Stimulated activated CD4-positive, alpha-beta T cell treated with anti-CD3 and anti-CD28 coated beads, Interleukin-15, amount 100 ng/mL, for 48 hours (primary cell): ENCODE data around the gene ANKRD33.

ENCODE experiments used
- DNase-seq, 2 donors: peaks; one replicate each; pipeline ENCODE4 v3.0.0-alpha.2; 2020; ENCODE audit warnings: low read depth in 2 of 2

ANKRD33 gene

GRCh38 chr12:51887476-51888315, at the start of gene ANKRD33:
ANKRD33 (plus strand) TSS chr12:51888103; CDS start chr12:51888187, 84 bp downstream.
- no peak for DNase-seq

DNA sequence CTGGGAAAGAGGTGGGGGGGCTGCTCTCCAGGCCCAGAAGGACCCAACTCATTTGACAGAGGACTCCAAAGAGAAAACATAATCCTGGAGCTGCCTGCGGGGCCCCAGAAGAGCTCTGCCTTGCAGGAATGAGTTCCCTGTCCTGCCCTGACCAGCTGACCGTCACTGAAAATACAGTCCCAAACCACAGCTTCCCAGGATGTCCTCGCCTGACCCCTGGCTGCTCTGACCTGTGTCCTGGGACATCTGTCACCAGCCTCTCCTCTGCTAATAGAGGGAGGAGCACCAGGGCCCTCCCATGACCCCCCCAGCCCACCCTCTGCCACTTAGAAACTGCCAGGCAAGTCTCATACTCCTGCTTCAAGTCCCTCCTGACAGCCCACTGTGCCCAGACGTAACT, 49.1 kb upstream of the ANKRD33 start:
- no peak for DNase-seq

GRCh38 chr12:51839310-51839947, 48.5 kb upstream of the ANKRD33 start:
- no peak for DNase-seq

DNA sequence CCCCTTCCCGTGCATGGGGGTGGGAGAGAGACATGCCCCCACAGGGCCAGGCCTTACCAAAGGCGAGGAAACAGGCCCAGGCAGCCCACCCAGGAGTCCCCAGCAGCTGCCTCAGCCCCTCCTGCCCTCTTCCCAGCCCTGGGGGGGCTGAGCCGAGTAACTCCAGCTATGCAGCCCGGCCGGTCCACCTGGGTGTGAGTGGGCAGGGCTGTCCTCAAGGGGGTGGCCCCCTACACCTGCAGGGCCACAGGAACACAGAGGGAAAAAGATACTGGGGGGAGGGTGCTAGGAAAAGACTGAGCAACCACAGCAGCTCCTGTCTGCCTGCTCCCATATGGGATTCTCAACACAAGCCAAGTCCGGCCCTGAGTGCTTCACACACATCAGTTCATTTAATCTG, 46.9 kb upstream of the ANKRD33 start:
- DNase-seq = no peak

GRCh38 chr12:51841727-51842126, 46.2 kb upstream of the ANKRD33 start:
- no peak for DNase-seq

DNA sequence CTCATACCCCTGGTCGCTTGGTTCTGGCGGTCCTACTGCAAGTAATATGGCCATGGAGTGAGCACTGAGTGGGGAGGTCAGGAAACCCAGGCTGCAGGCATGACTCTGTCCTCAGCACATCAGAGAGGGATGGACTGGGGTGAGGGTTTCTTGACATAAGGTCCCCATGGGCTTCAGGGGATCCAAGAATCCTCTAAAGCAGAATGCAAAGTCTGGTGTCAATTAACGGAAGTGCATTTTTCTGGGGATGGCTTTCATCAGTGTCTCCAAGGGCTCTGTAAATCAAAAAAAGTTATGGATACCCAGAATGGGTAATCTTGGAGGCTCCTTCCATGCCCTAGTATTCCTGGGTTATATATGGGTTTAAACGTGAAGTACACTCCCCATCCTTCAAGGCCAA, 43.0 kb upstream of the ANKRD33 start:
- DNase-seq = no peak

GRCh38 chr12:51845482-51845881, 42.4 kb upstream of the ANKRD33 start:
- no peak for DNase-seq

- no peak for DNase-seq
These were observed 41.6 kb upstream of the ANKRD33 start for GRCh38 chr12:51846271-51846691.

- DNase-seq = peak in 1 of 2 donors; percentile 39
These were observed 40.8 kb upstream of the ANKRD33 start for GRCh38 chr12:51846911-51847642.

DNA sequence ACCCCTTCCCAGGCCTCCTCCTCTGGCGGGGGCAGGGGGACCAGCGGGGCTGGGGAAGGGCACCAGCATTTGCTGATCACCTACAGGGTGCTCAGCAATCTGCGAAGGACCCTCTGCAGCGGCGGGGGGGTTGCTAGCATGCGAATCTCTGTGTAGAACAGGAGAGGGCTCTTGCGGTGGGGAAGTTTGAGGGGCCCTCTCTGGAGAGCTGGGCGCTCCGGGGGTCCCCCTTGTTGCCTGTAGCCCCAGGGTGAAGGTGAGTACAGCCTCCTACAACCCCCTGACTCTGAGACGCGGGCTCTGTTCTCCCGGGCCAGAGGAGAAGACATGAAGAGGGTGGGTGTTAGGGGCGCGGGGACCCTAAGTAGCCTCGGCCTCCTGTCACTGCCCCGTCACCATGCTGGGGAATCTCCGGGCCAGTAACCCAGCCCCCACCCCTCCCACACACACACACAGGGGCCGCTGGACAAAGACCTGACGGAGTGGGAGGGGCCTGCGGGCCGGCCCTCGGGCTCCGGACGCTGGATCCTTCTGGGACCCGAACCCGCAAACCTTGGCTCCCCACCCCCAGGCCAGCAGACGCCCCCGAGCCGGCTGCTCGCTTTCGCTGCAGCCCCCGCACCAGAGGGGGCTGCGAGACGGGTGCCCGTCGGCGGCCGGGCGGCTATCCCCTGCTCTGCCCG, 40.1 kb upstream of the ANKRD33 start:
- DNase-seq = no peak

GRCh38 chr12:51848326-51848727, 39.6 kb upstream of the ANKRD33 start, which contains the start of gene FIGNL2:
FIGNL2 (minus strand) TSS chr12:51848718; CDS start chr12:51822413, 26,305 bp downstream.
- no peak for DNase-seq

DNA sequence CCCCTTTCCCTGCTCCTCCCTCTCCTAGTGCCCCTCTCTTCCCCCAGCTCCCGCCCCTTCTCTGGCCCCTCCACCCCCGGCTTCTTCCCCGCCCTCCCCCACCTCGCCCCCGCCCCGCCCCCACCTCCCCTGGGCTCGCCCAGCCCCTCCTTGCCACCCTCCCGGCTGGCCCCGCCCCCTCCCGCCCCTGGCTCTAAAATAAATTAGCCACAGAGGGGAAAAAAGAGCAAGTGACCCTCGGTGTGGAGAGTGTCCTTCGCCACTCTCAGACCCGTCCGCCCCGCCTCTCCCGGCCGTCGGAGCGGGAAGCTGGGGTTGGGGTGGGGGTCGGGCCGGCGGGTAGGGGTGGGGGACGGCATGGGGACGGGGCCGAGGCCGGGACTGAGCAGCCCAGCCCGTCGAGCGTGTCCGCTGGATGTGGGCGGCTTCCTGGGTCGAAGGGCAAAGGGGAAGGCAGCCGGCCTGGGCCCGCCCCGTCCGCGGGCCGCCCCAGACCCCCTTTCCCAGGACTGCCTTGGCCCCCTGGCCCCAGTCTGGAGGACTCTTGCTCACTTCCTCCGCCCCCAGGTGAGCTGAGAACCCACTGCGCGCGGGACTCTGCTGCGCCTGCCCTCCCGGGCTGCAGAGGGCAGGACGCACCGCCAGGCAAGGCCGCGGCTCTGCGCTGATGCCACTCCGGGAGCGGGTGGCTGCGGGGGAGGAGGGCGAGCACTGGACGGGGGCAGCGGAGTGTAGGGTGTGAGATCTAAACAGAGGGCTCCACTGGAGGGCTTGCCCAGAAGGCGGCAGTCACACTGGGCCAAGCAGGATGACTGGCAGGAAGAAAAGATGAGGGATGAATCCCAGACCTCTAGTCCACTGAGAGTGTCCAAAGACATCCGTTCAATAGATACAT, 38.8 kb upstream of the ANKRD33 start:
- no peak for DNase-seq

DNA sequence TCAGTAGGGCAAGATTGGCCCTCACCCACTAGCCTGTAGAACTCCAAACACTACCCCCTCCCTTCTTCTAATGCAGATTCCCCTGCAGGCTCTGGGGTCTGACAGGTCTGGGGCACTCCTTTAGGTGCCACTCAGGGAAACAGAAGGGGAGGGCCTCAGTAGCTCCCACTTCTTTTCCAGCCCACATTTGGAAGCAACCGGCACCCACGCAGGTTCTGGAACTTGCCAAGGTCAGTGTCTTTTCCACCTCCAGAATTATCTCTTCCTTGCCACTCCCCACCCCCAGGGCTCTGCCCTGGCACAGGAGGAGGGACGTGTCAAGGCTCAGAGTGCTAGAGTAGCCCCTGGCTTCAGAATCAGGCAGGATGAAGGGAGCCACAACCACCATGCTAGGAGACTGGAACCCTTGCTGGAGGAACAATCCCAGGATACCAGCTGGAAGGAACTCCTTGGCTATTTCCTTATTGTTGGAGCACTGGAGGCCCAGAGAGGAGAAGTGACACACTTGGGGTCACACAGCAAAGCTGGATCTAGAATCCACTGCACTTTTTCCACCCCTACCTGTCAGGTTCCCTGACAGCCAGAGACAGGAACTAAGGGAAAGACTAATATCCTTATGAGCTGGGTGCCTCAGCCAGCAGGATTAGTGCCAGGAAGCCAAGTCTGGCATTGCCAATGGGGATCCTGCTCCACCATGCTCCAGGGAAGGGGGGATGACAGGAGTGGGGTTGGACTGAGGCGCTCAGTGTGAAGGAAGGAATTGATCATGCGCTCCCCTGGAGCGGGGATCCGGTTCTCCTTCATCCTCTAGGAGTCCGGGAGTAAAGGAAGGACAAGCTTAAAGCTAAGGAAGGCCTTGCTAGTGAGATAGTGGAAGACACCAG, 37.6 kb upstream of the ANKRD33 start:
- no peak for DNase-seq

DNA sequence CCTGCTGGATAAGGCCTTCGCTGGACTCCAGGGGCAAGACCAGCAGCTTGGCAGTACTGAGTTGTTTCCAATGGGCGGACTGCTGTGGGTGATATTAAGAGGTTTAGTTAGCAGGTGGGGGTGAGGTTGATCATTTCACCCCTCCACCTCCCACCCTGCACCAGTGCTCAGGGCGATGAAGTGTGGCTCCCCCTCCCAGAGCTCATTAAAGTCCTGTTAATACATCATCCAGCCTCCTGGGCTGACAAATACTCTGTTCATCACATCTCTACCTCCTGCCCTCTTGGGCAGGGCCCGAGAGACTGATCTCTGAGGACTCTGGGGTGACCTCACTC, 37.0 kb upstream of the ANKRD33 start:
- no peak for DNase-seq

DNA sequence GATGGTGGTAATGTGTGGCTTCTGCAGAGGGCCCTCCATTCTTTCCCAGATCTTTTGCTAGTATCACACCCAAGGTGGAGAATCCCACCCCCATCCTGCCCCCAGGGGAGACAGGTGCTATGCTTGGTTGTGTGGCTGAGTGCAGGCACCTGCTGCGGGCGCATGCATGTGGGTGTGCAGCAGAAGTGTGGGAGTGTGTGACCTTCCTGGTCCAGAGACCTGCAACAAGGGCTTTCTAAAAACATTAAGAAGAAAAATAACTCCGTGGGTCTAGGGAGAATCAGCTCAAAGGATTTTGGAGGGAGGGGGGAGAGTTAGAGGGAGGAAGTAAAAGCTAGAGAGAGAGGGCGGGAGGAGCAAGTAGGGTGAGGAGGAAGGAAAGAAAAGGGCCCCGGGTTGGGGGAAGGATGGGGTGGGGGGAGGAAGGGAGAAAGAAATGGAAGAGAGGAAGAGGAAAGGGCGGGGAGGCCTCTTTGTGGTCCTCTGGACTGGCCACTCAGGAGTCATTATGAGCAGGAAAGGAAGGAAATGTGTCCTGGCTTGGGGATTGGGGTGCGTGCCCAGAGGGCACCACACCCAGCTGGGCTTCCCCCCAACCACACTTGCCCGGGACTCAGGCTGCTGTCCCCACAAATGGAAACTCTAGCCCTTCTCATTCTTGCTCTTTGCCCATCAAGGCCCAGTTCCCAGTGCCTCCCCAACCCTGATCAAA, 36.3 kb upstream of the ANKRD33 start:
- DNase-seq = no peak

DNA sequence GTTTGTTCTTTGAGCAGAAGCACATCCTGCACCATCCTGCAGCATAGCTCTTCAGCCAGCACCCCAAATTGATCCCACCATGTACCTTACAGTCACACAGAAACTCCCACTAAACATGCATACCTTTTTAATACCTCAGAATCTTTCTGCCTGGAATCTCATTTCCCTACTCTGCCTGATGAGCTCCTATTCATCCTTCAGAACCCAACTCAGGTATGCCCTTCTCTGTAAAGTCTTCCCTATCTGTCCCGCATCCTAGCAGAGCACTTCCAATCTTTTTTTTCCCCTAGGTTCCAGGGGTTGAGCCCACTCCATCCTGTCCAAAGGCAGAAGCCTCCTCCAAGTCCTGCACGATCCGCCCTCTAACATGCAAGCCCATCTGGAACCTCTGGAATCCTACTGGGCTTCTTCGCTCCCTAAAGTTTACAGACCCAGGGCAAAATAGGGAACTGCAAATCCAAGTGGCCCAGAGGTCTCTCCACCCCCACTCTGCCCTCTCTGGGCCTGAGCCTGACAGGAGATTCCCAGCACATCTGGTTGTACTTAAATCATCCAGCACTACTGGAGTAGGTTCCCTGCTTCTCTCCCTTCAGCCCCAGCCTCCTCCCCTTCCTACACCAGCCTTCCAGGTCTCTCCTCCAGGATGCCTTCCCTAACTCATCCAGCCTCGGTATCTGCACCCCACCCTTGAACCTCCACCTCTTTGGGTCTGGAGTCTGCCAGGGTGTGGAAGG, 35.3 kb upstream of the ANKRD33 start:
- no peak for DNase-seq

DNA sequence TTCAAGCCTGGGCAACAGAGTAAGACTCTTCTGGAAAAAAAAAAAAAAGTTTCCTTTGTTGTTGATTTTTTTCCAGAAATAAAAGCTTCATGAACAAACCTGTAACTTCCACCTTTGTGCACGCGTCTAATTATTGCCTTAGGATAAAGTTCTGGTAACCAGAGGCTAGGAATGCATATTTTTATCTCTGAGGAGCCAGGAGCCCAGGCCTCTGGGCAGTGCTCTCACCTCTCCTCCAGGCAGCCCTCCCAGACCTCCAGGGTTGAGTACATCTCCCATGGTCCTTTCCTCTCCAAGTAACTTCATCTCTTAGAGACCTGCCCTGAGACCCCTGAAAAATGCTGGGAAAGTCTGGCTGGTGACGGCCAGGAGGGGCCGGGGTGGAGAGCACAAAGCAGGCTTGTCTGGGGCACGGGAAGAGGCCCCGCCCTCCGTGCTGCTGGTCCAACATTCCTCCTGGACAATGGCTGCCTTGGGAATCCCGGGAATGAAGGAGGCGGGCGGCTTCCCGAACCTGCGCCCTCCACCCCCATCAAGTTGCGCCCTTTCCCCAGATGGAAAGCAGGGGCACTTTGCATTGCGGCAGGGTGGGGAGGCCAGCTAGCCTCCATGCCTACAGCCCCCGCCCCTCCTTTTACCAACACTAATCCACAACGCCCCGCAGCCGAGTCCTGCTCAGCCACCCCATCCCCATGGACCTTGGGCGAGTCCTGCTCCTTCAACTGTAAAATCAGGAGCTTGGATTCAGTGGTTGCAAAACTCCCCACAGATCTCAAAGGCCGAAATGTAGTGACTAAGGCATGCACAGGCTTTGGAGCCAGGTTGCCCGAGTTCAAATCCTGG, 32.1 kb upstream of the ANKRD33 start:
- DNase-seq = no peak

GRCh38 chr12:51860986-51861385, 26.9 kb upstream of the ANKRD33 start:
- no peak for DNase-seq
